Calu3 (cell line): ENCODE results near the gene COL4A4. TPM values are rescaled to one million over a fixed set of nuclear protein-coding genes. Genes with fewer than 3 reads are reported as not detected.

ENCODE experiments used
- BruUV-seq: library from RNA; stranded (reverse); fragments of 400-500 nt; replicated peaks from 2 replicates; lab custom pipeline; 2021; lab: Mats Ljungman, UMichigan
- CTCF ChIA-PET: fragments of 300-600 bp; sonication (Branson Sonifier 250); formaldehyde crosslinking; loops from one replicate; lab custom pipeline; 2022; ENCODE audit warnings: antibody characterized with exemption; lab: Charles Lee
- DNase-seq: peaks from one replicate; pipeline ENCODE4 v3.0.0; 2022
- H3K27ac Mint-ChIP-seq: one replicate; pipeline ENCODE4 v1.8.0; 2022; ENCODE audit warnings: mixed read lengths; ENCODE audit not compliant: unreplicated experiment
- H3K27me3 Mint-ChIP-seq: one replicate; pipeline ENCODE4 v1.8.0; 2022; ENCODE audit warnings: mixed read lengths; ENCODE audit not compliant: unreplicated experiment
- H3K36me3 Mint-ChIP-seq: one replicate; pipeline ENCODE4 v1.8.0; 2022; ENCODE audit warnings: mild to moderate bottlenecking, moderate library complexity, mixed read lengths; ENCODE audit not compliant: insufficient read depth, unreplicated experiment
- H3K4me1 Mint-ChIP-seq: one replicate; pipeline ENCODE4 v1.8.0; 2022; ENCODE audit warnings: mild to moderate bottlenecking, low read depth, mixed read lengths; ENCODE audit not compliant: unreplicated experiment
- H3K4me3 Mint-ChIP-seq: one replicate; pipeline ENCODE4 v1.8.0; 2022; ENCODE audit warnings: mild to moderate bottlenecking, low read depth, moderate library complexity, mixed read lengths; ENCODE audit not compliant: unreplicated experiment
- H3K9me3 Mint-ChIP-seq: one replicate; pipeline ENCODE4 v1.8.0; 2022; ENCODE audit warnings: low read depth, mixed read lengths; ENCODE audit not compliant: unreplicated experiment
- CTCF ChIP-seq: fragments of 200-600 bp; IDR thresholded peaks from one replicate; pipeline ENCODE4 v1.8.0; 2022; ENCODE audit warnings: antibody characterized with exemption; ENCODE audit not compliant: unreplicated experiment
- intact Hi-C: fragments of 100-400 bp; cut with micrococcal nuclease; formaldehyde crosslinking; loops from one replicate; pipeline ENCODE4 v1.10.0; 2022; ENCODE audit not compliant: unreplicated experiment
- total RNA-seq: library from RNA; stranded (reverse); gene quantifications from 2 replicates; pipeline ENCODE4 v1.2.3, GENCODE V29; 2022

Gene COL4A4
- total RNA-seq, 1 experiment from 2014 or later, result 17.2 TPM

DNA sequence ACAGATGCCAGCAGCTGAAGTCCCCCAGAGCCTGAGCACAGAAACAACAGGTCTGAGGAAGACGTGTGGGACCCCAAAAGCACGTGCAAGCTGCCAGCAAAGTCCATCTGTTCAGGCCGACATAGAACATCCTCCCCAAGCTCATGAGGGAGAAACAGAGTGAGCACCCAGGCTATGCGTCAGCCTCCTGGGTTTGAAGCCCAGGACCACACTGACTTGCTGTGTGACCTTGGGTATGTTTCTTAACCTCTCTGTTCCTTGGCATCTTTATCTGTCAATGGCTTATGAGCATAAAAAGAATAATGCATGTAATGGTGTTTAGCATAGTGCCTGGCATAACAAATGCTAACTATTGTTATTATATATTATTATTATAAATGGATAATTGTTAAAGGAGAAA lies 40.3 kb downstream of the COL4A4 start:
- CTCF ChIA-PET, result no interaction called here
- H3K36me3 Mint-ChIP-seq, result no peaks in the 10 kb centered on the region
- intact Hi-C loops, result no loop called here
- no peak for DNase-seq
- H3K27me3 Mint-ChIP-seq, result no peaks in the 10 kb centered on the region
- no TSS peak for BruUV-seq
- H3K4me3 Mint-ChIP-seq, result no peak overlapping the region
- no peak for TF ChIP-seq CTCF
- no peak overlapping the region for H3K27ac Mint-ChIP-seq
- no peaks in the 10 kb centered on the region for H3K9me3 Mint-ChIP-seq
- no peaks in the 10 kb centered on the region for H3K4me1 Mint-ChIP-seq

DNA sequence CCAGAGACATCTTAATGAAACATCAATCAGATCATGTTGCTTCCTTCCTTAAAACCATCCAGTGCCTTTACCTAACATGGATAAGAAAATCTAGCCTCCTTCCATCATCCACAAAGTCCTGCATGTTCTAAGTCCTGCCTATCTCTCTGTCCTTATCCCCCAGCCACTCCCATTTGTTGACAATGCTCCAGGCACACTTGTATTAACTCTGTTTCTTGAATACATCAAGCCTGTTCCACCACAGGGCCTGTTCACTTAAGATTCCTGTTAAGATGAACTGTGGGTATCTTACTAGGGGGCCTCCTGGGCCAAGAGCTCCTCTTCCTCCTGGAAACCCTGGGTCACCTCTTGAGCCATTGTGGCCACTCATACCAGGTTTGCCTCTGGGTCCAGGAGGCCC lies 45.7 kb downstream of the COL4A4 start:
- no peak for DNase-seq
- no peaks in the 10 kb centered on the region for H3K36me3 Mint-ChIP-seq
- BruUV-seq, result no TSS peak
- intact Hi-C loops, result no loop called here
- no peaks in the 10 kb centered on the region for H3K4me1 Mint-ChIP-seq
- no peak overlapping the region for H3K4me3 Mint-ChIP-seq
- no peaks in the 10 kb centered on the region for H3K27me3 Mint-ChIP-seq
- H3K27ac Mint-ChIP-seq, result no peak overlapping the region
- CTCF ChIA-PET, result no interaction called here
- no peak for TF ChIP-seq CTCF
- H3K9me3 Mint-ChIP-seq, result no peaks in the 10 kb centered on the region

- H3K27me3 Mint-ChIP-seq, result no peaks in the 10 kb centered on the region
- TF ChIP-seq CTCF, result no peak
- intact Hi-C loops, result no loop called here
- H3K4me3 Mint-ChIP-seq, result no peak overlapping the region
- CTCF ChIA-PET, result no interaction called here
- no peaks in the 10 kb centered on the region for H3K4me1 Mint-ChIP-seq
- no peak for DNase-seq
- H3K9me3 Mint-ChIP-seq, result no peaks in the 10 kb centered on the region
- no peaks in the 10 kb centered on the region for H3K36me3 Mint-ChIP-seq
- BruUV-seq, result no TSS peak
- H3K27ac Mint-ChIP-seq, result no peak overlapping the region
Measured at GRCh38 chr2:227117852-227118251, 46.2 kb downstream of the COL4A4 start.

GRCh38 chr2:227117027-227117426 lies 47.0 kb downstream of the COL4A4 start:
- Mint-ChIP-seq H3K4me1 (no peaks in the 10 kb centered on the region), H3K36me3 (no peaks in the 10 kb centered on the region), H3K4me3 (no peak overlapping the region), H3K27ac (no peak overlapping the region), H3K27me3 (no peaks in the 10 kb centered on the region), H3K9me3 (no peaks in the 10 kb centered on the region)
- CTCF ChIA-PET, result no interaction called here
- intact Hi-C loops, result no loop called here
- no TSS peak for BruUV-seq
- no peak for DNase-seq
- no peak for TF ChIP-seq CTCF
